K562 (cell line): ENCODE results near the gene RABL2B. TPM values are rescaled to one million over a fixed set of nuclear protein-coding genes. Genes with fewer than 3 reads are reported as not detected.
"Not testable (repeated sequence)": the region's sequence is repeated elsewhere in the genome, so short reads cannot be mapped to it uniquely, and the experiment has no call there.

Source experiments
- ATAC-seq: fragments of 200-7000 bp; cut with Tn5 transposase; 3 replicates; pipeline ENCODE4 v1.9.1; 2020; ENCODE audit warnings: moderate library complexity
- BruUV-seq: library from RNA; stranded (reverse); fragments of 400-500 nt; replicated peaks from 2 replicates; lab custom pipeline; 2021; lab: Mats Ljungman, UMichigan
- CTCF ChIA-PET: fragments of 300-600 bp; formaldehyde crosslinking; extraction: SDS; loops from one replicate; lab custom pipeline; 2021; ENCODE audit warnings: low intra/inter-chr PET ratio; lab: Yijun Ruan, JAX
- POLR2A ChIA-PET: fragments of 300-600, 350-650 bp; sonication (Branson Sonifier 250); formaldehyde crosslinking; extraction: SDS; loops from one replicate; lab custom pipeline; 2021; ENCODE audit warnings: antibody characterized with exemption, inconsistent platforms; lab: Yijun Ruan, JAX
- DNase-seq, 4 experiments: peaks; one replicate each; pipeline versions ENCODE4 v3.0.0 to v3.0.0-alpha.2; 2011 to 2018; ENCODE audit warnings: low spot score in 3 of 4, mixed read lengths in 3 of 4; ENCODE audit errors: extremely low read depth in 1 of 4
- FAIRE-seq: peaks from 2 replicates; lab custom pipeline; 2011; peaks lifted over from hg19 to GRCh38; lab: Jason Lieb, UNC
- H2AFZ ChIP-seq: 2 replicates; pipeline ENCODE4 v1.6.0; 2011; ENCODE audit warnings: low read depth, low read length, control low read depth, inconsistent platforms
- H3K27ac ChIP-seq: fragments of 200-600 bp; 3 replicates; pipeline ENCODE4 v1.8.0; 2011; ENCODE audit warnings: low read depth, mild to moderate bottlenecking, control low read depth, inconsistent platforms, low read length, moderate library complexity, mixed read lengths; ENCODE audit errors: extremely low read depth
- H3K27me3 ChIP-seq, 2 experiments: fragments of 300-600 bp in 1 of 2; 2 replicates in 1 of 2; 3 replicates in 1 of 2; pipeline versions ENCODE4 v1.6.0 to v1.8.0; 2011; ENCODE audit warnings: inconsistent platforms in 2 of 2, low read length in 2 of 2, mild to moderate bottlenecking in 1 of 2, mixed read lengths in 1 of 2, moderate library complexity in 1 of 2; ENCODE audit not compliant: control insufficient read depth in 2 of 2, insufficient read depth in 2 of 2
- H3K36me3 ChIP-seq: fragments of 300-600 bp; 3 replicates; pipeline ENCODE4 v1.8.0; 2011; ENCODE audit warnings: mild to moderate bottlenecking, low read length, inconsistent platforms; ENCODE audit not compliant: control insufficient read depth, insufficient read depth
- H3K4me1 ChIP-seq, 2 experiments: fragments of 200-600 bp in 1 of 2; replicated peaks in 1 of 2; 2 replicates in 1 of 2; 3 replicates in 1 of 2; pipeline versions ENCODE4 v1.5.1 to v1.8.0; 2011; ENCODE audit warnings: inconsistent platforms in 2 of 2, low read length in 2 of 2, mild to moderate bottlenecking in 1 of 2, mixed read lengths in 1 of 2, moderate library complexity in 1 of 2; ENCODE audit not compliant: control insufficient read depth in 2 of 2, insufficient read depth in 2 of 2
- H3K4me2 ChIP-seq: 2 replicates; pipeline ENCODE4 v1.6.1; 2011; ENCODE audit warnings: low read length, control low read depth, inconsistent platforms, mixed read lengths; ENCODE audit not compliant: insufficient read depth
- H3K4me3 ChIP-seq: fragments of 200-600 bp; sonication (generic), shearing (Covaris generic); 2 replicates; pipeline ENCODE4 v1.5.1; 2016; ENCODE audit warnings: control low read depth, inconsistent platforms
- H3K79me2 ChIP-seq: fragments of 200-600 bp; 3 replicates; pipeline ENCODE4 v1.8.0; 2011; ENCODE audit warnings: low read length, inconsistent platforms; ENCODE audit not compliant: control insufficient read depth, insufficient read depth
- H3K9ac ChIP-seq, 2 experiments: 2 replicates each; pipeline versions ENCODE4 v1.6.0 to v1.6.1; 2011; ENCODE audit warnings: low read depth in 2 of 2, low read length in 2 of 2, control low read depth in 1 of 2, inconsistent platforms in 1 of 2, mild to moderate bottlenecking in 1 of 2, mixed read lengths in 1 of 2; ENCODE audit not compliant: insufficient read depth in 1 of 2
- H3K9me1 ChIP-seq: one replicate; pipeline ENCODE4 v1.6.0; 2011; ENCODE audit warnings: inconsistent platforms, mild to moderate bottlenecking, low read length, moderate library complexity; ENCODE audit not compliant: control insufficient read depth, insufficient read depth
- H3K9me3 ChIP-seq: replicated peaks from 2 replicates; pipeline ENCODE4 v1.5.1; 2011; ENCODE audit warnings: low read depth, low read length, inconsistent platforms; ENCODE audit not compliant: control insufficient read depth, insufficient read depth
- H4K20me1 ChIP-seq: replicated peaks from 2 replicates; pipeline ENCODE4 v1.6.1; 2011; ENCODE audit warnings: low read length, inconsistent platforms, mixed read lengths; ENCODE audit not compliant: control insufficient read depth, insufficient read depth
- CREM ChIP-seq: IDR thresholded peaks from 2 replicates; pipeline ENCODE4 v1.6.1; 2014; ENCODE audit warnings: antibody characterized with exemption, low read depth
- CXXC5 ChIP-seq: fragments of 250-450 bp; sonication (Bioruptor Pico); IDR thresholded peaks from 2 replicates; pipeline ENCODE4 v1.8.0; 2022; ENCODE audit warnings: inconsistent platforms, mild to moderate bottlenecking, moderate library complexity
- JUND ChIP-seq, 2 experiments: IDR thresholded peaks; 2 replicates in 1 of 2; 3 replicates in 1 of 2; pipeline ENCODE4 v1.6.1; 2011; ENCODE audit warnings: borderline replicate concordance in 2 of 2, low read depth in 2 of 2, low read length in 2 of 2, improper control_type of control experiment in 1 of 2, missing biosample characterization in 1 of 2, missing genetic modification characterization in 1 of 2, missing genetic modification reagents in 1 of 2
- MAFK ChIP-seq: IDR thresholded peaks from 2 replicates; pipeline ENCODE4 v1.6.1; 2011; ENCODE audit warnings: low read length, improper control_type of control experiment
- NFIC ChIP-seq: fragments of 450-650 bp; IDR thresholded peaks from 2 replicates; pipeline ENCODE4 v1.6.1; 2017; ENCODE audit warnings: mild to moderate bottlenecking, inconsistent platforms
- TRIM28 ChIP-seq: fragments of 450-650 bp; IDR thresholded peaks from 2 replicates; pipeline ENCODE4 v1.6.1; 2017
- WGBS: fragments of 100-300 bp; shearing (Covaris generic); methylation state at CpG from one replicate; pipeline ENCODE4 v1.1.6; 2016; ENCODE audit warnings: low coverage, mixed read lengths; ENCODE audit not compliant: insufficient coverage; ENCODE audit errors: missing lambda C conversion rate; 5-methylcytosine and 5-hydroxymethylcytosine counted together
- in situ Hi-C: fragments of 300-500 bp; cut with MboI; formaldehyde crosslinking; loops from 4 replicates; pipeline ENCODE4 v1.15.0; 2018; ENCODE audit warnings: inconsistent platforms, mixed read lengths
- intact Hi-C: fragments of 100-400 bp; cut with micrococcal nuclease; formaldehyde crosslinking; loops from 2 replicates; pipeline ENCODE4 v1.14.2; 2022
- polyA plus RNA-seq, 8 experiments: library from polyadenylated mRNA; depleted of rRNA in 4 of 8; stranded (reverse) in 5 of 8; unstranded in 3 of 8; fragments of >200 nt; fragmentation: Nextera tagmentation in 2 of 8; fragmentation: Illumina TruSeq in 1 of 8; extraction: Ambion mirVana in 2 of 8; extraction: Trizol in 1 of 8; gene quantifications; 2 replicates each; pipeline versions ENCODE4 v1.2.1 to v1.2.3, GENCODE V29; 2011 to 2014; ENCODE audit warnings: inconsistent platforms in 1 of 8, missing spikeins in 1 of 8
- total RNA-seq, 7 experiments: library from RNA; depleted of rRNA in 6 of 7; stranded (reverse); fragments of >200 nt in 6 of 7; fragmentation: Illumina TruSeq in 2 of 7; extraction: Trizol in 2 of 7; gene quantifications; 2 replicates each; pipeline versions ENCODE4 v1.2.1 to v1.2.3, GENCODE V29; 2011 to 2021; ENCODE audit warnings: low replicate concordance in 1 of 7
- TF ChIP-seq, protein P1 (sequence below), 2 experiments: fragments of 450-650 bp in 1 of 2; sonication (generic) in 1 of 2; formaldehyde crosslinking in 1 of 2; IDR thresholded peaks in 1 of 2; conservative IDR thresholded peaks in 1 of 2; 2 replicates each; pipeline versions ENCODE4 v1.6.1 to v1.8.1; 2016 to 2023; ENCODE audit warnings: mild to moderate bottlenecking in 2 of 2, moderate library complexity in 2 of 2, inconsistent platforms in 1 of 2, missing genetic modification reagents in 1 of 2
- TF ChIP-seq, protein P2 (sequence below): fragments of 200-600 bp; sonication (generic); IDR thresholded peaks from one replicate; pipeline ENCODE4 v1.6.1; 2012; ENCODE audit warnings: mild to moderate bottlenecking, low read depth, low read length, inconsistent platforms

RABL2B gene
- total and polyA plus RNA-seq, 9 of the 15 experiments (the other 6 are each of a cell fraction or from before 2014, with no cell fraction given), result 0.76 to 8.5 (median 3.6) TPM

DNA sequence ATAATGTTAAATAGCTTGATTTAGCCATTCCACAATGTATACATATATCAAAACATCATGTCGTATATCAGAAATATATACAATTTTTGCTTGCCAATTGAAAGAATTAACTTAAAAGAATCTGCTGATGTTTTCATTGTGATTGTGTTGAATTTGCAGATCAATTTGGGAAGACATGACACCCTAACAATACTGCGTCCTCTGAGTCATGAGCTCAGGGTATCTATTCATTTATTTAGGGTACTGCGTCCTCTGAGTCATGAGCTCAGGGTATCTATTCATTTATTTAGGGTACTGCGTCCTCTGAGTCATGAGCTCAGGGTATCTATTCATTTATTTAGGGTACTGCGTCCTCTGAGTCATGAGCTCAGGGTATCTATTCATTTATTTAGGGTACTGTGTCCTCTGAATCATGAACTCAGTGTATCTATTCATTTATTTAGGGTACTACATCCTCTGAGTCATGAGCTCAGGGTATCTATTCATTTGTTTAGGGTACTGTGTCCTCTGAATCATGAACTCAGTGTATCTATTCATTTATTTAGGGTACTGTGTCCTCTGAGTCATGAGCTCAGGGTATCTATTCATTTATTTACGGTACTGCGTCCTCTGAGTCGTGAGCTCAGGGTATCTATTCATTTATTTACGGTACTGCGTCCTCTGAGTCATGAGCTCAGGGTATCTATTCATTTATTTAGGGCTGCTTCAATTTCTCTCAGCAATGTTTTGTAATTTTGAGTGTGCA is 23.7 kb downstream of the RABL2B start:
- CTCF ChIA-PET; POLR2A ChIA-PET; FAIRE-seq; H2AFZ ChIP-seq; H3K4me2 ChIP-seq; H3K27ac ChIP-seq; in situ Hi-C loops; H3K27me3 ChIP-seq; H3K79me2 ChIP-seq; H3K9ac ChIP-seq; H3K36me3 ChIP-seq; H4K20me1 ChIP-seq; ATAC-seq; H3K4me1 ChIP-seq; BruUV-seq; H3K4me3 ChIP-seq; H3K9me3 ChIP-seq; intact Hi-C loops; H3K9me1 ChIP-seq; TF ChIP-seq JUND (tag; IDR thresholded peaks at IDR 0.05; ENCODE audit: borderline replicate concordance, low read depth, low read length): not testable (repeated sequence)
- DNase-seq, result peak in 1 of 4 experiments; percentile 42
- WGBS, result 17% methylated on average over 8 of the region's 10 CpGs
- TF ChIP-seq, protein P1, sequence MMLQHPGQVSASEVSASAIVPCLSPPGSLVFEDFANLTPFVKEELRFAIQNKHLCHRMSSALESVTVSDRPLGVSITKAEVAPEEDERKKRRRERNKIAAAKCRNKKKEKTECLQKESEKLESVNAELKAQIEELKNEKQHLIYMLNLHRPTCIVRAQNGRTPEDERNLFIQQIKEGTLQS (IDR thresholded peaks at IDR 0.05), result peak; percentile 35; the same call in 1 of the 2 replicates
- TF ChIP-seq, protein P1 (CRISPR knock-in tag; conservative IDR thresholded peaks at IDR 0.05), result not testable (repeated sequence)
- TF ChIP-seq, protein P2, sequence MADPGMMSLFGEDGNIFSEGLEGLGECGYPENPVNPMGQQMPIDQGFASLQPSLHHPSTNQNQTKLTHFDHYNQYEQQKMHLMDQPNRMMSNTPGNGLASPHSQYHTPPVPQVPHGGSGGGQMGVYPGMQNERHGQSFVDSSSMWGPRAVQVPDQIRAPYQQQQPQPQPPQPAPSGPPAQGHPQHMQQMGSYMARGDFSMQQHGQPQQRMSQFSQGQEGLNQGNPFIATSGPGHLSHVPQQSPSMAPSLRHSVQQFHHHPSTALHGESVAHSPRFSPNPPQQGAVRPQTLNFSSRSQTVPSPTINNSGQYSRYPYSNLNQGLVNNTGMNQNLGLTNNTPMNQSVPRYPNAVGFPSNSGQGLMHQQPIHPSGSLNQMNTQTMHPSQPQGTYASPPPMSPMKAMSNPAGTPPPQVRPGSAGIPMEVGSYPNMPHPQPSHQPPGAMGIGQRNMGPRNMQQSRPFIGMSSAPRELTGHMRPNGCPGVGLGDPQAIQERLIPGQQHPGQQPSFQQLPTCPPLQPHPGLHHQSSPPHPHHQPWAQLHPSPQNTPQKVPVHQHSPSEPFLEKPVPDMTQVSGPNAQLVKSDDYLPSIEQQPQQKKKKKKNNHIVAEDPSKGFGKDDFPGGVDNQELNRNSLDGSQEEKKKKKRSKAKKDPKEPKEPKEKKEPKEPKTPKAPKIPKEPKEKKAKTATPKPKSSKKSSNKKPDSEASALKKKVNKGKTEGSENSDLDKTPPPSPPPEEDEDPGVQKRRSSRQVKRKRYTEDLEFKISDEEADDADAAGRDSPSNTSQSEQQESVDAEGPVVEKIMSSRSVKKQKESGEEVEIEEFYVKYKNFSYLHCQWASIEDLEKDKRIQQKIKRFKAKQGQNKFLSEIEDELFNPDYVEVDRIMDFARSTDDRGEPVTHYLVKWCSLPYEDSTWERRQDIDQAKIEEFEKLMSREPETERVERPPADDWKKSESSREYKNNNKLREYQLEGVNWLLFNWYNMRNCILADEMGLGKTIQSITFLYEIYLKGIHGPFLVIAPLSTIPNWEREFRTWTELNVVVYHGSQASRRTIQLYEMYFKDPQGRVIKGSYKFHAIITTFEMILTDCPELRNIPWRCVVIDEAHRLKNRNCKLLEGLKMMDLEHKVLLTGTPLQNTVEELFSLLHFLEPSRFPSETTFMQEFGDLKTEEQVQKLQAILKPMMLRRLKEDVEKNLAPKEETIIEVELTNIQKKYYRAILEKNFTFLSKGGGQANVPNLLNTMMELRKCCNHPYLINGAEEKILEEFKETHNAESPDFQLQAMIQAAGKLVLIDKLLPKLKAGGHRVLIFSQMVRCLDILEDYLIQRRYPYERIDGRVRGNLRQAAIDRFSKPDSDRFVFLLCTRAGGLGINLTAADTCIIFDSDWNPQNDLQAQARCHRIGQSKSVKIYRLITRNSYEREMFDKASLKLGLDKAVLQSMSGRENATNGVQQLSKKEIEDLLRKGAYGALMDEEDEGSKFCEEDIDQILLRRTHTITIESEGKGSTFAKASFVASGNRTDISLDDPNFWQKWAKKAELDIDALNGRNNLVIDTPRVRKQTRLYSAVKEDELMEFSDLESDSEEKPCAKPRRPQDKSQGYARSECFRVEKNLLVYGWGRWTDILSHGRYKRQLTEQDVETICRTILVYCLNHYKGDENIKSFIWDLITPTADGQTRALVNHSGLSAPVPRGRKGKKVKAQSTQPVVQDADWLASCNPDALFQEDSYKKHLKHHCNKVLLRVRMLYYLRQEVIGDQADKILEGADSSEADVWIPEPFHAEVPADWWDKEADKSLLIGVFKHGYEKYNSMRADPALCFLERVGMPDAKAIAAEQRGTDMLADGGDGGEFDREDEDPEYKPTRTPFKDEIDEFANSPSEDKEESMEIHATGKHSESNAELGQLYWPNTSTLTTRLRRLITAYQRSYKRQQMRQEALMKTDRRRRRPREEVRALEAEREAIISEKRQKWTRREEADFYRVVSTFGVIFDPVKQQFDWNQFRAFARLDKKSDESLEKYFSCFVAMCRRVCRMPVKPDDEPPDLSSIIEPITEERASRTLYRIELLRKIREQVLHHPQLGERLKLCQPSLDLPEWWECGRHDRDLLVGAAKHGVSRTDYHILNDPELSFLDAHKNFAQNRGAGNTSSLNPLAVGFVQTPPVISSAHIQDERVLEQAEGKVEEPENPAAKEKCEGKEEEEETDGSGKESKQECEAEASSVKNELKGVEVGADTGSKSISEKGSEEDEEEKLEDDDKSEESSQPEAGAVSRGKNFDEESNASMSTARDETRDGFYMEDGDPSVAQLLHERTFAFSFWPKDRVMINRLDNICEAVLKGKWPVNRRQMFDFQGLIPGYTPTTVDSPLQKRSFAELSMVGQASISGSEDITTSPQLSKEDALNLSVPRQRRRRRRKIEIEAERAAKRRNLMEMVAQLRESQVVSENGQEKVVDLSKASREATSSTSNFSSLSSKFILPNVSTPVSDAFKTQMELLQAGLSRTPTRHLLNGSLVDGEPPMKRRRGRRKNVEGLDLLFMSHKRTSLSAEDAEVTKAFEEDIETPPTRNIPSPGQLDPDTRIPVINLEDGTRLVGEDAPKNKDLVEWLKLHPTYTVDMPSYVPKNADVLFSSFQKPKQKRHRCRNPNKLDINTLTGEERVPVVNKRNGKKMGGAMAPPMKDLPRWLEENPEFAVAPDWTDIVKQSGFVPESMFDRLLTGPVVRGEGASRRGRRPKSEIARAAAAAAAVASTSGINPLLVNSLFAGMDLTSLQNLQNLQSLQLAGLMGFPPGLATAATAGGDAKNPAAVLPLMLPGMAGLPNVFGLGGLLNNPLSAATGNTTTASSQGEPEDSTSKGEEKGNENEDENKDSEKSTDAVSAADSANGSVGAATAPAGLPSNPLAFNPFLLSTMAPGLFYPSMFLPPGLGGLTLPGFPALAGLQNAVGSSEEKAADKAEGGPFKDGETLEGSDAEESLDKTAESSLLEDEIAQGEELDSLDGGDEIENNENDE, result peak; percentile 91
- TF ChIP-seq MAFK (peak; percentile 31; the same call in 1 of the 2 replicates), CREM (peak; percentile 18; the same call in 1 of the 2 replicates), NFIC (peak; percentile 50), TRIM28 (peak; percentile 66; the same call in 1 of the 2 replicates), JUND (IDR thresholded peaks at IDR 0.05; ENCODE audit: borderline replicate concordance, low read depth, low read length) (0 out of 2 replicates have a peak, but pooled peaks have one; percentile 11), CXXC5 (CRISPR knock-in tag) (peak; percentile 83)
